IPS-18c (cell line): Measurements from ENCODE around the gene TECTA.

ENCODE experiments used
- H3K4me3 ChIP-seq: 2 replicates; pipeline ENCODE4 v1.7.0; 2013; ENCODE audit warnings: low read depth, mild to moderate bottlenecking, low read length, moderate library complexity; ENCODE audit not compliant: insufficient read depth
- H3K9me3 ChIP-seq: one replicate; pipeline ENCODE4 v1.6.1; 2013; ENCODE audit warnings: mild to moderate bottlenecking, low read length, moderate library complexity; ENCODE audit not compliant: control insufficient read depth, insufficient read depth

Gene TECTA

DNA sequence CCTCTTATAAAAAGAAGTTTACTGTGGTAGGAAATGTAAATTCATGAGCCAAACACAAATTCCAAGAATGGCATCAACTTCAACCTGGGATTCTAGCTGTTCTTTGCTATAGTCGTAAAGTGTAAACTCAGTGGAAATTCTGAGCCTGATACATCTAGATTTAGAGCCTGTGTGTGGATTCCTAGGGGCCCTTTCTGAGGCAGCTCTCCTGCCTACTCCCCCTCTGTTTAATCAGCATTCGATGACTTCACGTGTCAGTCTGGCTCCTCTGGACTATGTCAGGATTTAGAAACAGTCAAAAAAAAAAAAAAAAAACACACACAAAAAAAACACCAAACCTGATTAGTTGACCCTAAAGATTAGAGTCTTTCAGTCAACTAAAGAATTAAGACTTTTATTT is 98.5 kb downstream of the TECTA start:
- Histone ChIP-seq H3K9me3 (no peaks in the 10 kb centered on the region), H3K4me3 (no peak overlapping the region)

GRCh38 chr11:121206810-121207209 is 105.8 kb downstream of the TECTA start:
- Histone ChIP-seq H3K9me3 (no peaks in the 10 kb centered on the region), H3K4me3 (no peak overlapping the region)

DNA sequence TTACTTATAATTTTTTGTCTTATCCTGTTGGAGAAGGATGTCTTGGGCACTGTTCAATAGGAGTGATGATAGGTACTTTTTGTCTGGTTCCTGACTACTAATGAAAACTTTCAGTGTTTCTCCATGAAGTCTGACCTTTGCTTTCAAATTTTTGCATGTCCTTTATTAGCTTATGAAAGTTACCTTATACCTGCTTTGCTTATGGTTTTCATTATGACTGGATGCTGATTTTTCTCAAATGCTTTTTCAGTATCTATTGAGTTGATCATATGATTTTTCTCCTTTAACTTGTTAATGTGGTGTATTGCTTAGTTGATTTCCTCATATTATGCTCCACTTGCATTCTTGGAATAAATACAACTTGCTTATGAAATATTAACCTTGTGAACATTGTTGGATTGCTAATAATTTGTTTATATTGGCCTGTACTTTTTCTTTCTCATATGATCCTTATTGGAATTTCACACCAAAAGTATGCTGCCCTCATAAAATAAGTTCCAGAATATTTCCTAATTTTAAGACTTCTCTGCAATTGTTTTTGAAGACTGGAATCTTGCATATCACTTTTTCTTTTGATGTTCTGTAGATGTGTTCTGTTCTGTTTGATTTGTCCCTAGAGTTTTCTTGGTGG is 106.6 kb downstream of the TECTA start:
- no peak overlapping the region for H3K4me3 ChIP-seq
- H3K9me3 ChIP-seq, result no peaks in the 10 kb centered on the region

- no peak overlapping the region for H3K4me3 ChIP-seq
- H3K9me3 ChIP-seq, result no peaks in the 10 kb centered on the region
Observed at GRCh38 chr11:121210445-121211080, 109.5 kb downstream of the TECTA start.

- H3K4me3 ChIP-seq, result no peak overlapping the region
- H3K9me3 ChIP-seq, result no peaks in the 10 kb centered on the region
Observed at GRCh38 chr11:121211626-121212025, 110.6 kb downstream of the TECTA start.

GRCh38 chr11:121212536-121213361 is 111.7 kb downstream of the TECTA start:
- Histone ChIP-seq H3K9me3 (no peaks in the 10 kb centered on the region), H3K4me3 (no peak overlapping the region)

DNA sequence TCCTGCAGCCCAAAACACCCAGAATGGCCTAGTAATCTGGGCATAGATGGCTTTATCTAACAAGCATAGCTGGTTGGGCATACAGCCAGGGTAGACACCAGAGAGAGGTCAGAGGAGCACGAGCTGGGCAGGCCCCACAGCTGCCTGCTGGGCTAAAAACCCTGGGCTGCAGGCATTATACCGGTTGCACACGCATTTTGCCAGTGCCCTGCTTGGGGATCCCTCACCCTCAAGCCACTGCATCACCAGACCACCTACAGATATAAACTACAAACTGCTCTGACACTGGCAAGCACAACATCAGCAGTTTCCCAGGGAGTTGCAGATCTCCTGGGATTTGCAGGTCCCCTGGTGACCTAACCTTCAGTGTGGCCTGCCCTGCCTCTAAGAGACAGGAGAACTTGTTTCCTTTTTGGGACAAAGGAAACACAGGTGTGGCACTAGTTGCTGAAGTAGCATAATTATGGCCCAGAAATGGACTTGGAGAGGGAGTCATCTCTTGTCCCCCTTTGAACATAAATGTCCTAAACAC is 112.4 kb downstream of the TECTA start:
- Histone ChIP-seq H3K4me3 (no peak overlapping the region), H3K9me3 (no peaks in the 10 kb centered on the region)

- Histone ChIP-seq H3K9me3 (no peaks in the 10 kb centered on the region), H3K4me3 (no peak overlapping the region)
Observed at GRCh38 chr11:121214861-121215260, 113.8 kb downstream of the TECTA start.

- no peak overlapping the region for H3K4me3 ChIP-seq
Observed at GRCh38 chr11:121221496-121222200, 120.6 kb downstream of the TECTA start.

GRCh38 chr11:121223161-121223560 is 122.1 kb downstream of the TECTA start:
- H3K4me3 ChIP-seq, result no peak overlapping the region
- H3K9me3 ChIP-seq, result peaks cover 5% of the 10 kb centered on the region

More at GRCh38 chr11:121221496-121222200, 120.6 kb downstream of the TECTA start:
- H3K9me3 ChIP-seq, result peaks cover 2% of the 10 kb centered on the region

- Histone ChIP-seq H3K9me3 (peaks cover 5% of the 10 kb centered on the region), H3K4me3 (no peak overlapping the region)
Observed at GRCh38 chr11:121225382-121225781, 124.3 kb downstream of the TECTA start.

DNA sequence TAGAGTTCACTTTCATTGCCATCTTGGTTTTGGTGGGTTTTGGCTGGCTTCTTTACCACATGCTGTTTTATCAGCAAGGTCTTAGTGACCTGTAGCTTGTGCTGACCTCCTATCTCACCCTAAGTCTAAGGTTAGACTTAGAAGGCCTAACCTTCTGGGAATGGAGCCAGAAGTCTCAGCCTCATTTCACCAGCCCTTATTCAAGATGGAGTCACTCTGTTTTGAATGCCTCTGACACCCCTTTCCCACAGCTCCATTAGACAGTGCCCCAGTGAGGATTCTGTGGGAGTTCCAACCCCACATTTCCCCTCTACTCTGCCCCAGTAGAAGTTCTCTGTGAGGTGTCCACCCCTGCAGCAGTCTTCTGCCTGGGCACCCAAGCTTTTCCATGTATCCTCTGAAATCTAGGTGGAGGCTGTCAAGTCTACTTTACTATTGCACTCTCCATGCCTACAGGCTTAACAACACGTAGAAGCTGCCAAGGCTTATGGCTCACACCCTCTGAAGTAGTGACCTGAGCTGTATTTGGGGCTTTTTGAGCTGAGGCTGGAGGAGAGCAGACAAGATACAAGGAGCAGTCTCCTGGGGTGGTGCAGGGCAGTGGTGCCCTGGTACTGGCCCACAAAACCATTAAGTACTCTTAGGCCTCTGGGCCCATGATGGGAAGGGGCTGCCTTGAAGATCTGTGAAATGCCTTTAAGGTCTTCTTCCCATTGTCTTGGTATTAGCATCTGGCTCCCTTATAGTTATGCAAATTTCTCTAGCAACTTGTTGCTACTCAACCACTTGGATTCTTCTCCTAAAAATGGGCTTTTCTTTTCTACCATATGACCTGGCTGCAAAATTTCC is 125.6 kb downstream of the TECTA start:
- no peak overlapping the region for H3K4me3 ChIP-seq
- peaks cover 5% of the 10 kb centered on the region for H3K9me3 ChIP-seq

DNA sequence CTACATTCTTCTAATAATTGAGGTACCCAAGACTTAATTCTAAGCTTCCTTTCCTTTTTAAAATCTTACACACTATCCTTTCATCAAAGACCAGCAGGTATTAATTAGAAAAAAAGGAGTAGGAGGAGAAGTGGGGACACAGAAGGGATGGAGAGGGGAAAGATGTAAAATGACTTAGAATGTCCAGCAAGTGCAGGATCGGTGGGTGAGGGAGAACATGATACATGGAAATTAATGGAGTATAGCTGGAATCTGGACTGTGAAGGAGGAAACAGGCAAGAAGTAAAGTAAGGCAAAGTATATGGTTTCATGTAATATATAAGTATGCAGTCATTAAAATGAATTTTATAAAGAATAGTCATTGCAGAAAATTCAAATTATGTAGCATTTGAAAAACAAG is 127.8 kb downstream of the TECTA start:
- Histone ChIP-seq H3K9me3 (peaks cover 5% of the 10 kb centered on the region), H3K4me3 (no peak overlapping the region)

DNA sequence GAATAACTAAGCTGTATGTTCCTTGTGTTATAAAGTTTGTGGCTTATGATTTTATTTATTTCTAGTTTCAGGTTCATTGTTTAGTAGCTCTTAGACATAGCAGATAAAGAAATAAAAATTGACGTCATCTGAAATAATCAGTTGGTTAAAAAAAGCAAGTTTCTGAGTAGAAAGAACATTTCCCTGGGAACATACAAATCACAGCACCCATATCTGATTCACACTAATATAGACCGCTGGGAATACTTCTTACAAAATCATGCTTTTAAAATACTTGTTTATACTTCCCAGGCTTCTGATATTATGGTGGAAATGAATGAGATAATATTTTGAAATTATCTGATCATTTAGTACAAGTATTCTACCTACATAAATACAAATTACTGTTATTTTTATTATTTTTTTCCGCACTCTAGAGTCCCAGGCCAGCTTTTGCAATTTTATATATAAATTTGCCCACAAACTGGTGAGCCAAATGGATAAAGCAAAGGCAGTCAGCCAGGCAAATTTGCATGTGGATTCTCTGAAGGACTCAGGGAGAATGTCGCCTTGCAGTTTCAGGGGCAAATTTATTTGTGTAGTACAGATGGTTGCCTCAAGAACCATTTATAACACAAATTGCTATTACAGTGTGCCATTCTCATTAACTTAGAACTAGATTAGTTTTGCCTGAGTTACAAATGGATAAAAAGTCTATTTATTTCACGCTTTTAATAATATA is 128.6 kb downstream of the TECTA start:
- no peak overlapping the region for H3K4me3 ChIP-seq
- peaks cover 5% of the 10 kb centered on the region for H3K9me3 ChIP-seq

GRCh38 chr11:121231576-121232278 is 130.7 kb downstream of the TECTA start:
- Histone ChIP-seq H3K4me3 (no peak overlapping the region), H3K9me3 (peaks cover 2% of the 10 kb centered on the region)
